Measurements from ENCODE around the gene PLCH2. TPM values are rescaled to one million over a fixed set of nuclear protein-coding genes. Genes with fewer than 3 reads are reported as not detected.
A peak's percentile ranks its signal among the peaks of the same experiment; 100 is the strongest.

PLCH2 gene
- total and polyA plus RNA-seq, 2 of the 13 experiments (the other 11 are each of a cell fraction or from before 2014, with no cell fraction given) = 0.15 to 0.67 TPM

GRCh38 chr1:2547210-2548067 is 71.3 kb downstream of the PLCH2 start (continued):
- TF ChIP-seq ZNF18 (CRISPR knock-in tag; IDR thresholded peaks at IDR 0.05; ENCODE audit: insufficient replicate concordance) (peak; percentile 25), ATF1 (CRISPR knock-in tag; IDR thresholded peaks at IDR 0.05) (no peak), ZNF451 (CRISPR knock-in tag; IDR thresholded peaks at IDR 0.05) (no peak), ZBTB37 (CRISPR knock-in tag; IDR thresholded peaks at IDR 0.05) (no peak), ZNF503 (CRISPR knock-in tag; IDR thresholded peaks at IDR 0.05) (0 out of 2 replicates have a peak, but pooled peaks have one; percentile 5), PHF5A (CRISPR knock-in tag; IDR thresholded peaks at IDR 0.05; ENCODE audit: low read depth, unreplicated experiment) (no peak), ZNF605 (CRISPR knock-in tag; IDR thresholded peaks at IDR 0.05) (no peak; the same call in 1 of the 2 replicates), ZNF331 (CRISPR knock-in tag; IDR thresholded peaks at IDR 0.05) (no peak), TOE1 (CRISPR knock-in tag; IDR thresholded peaks at IDR 0.05) (no peak), SNAPC2 (CRISPR knock-in tag; IDR thresholded peaks at IDR 0.05) (0 out of 2 replicates have a peak, but pooled peaks have one; percentile 25), FOXC1 (CRISPR knock-in tag; IDR thresholded peaks at IDR 0.05; ENCODE audit: borderline replicate concordance) (no peak), ZNF556 (CRISPR knock-in tag; IDR thresholded peaks at IDR 0.05; ENCODE audit: borderline replicate concordance) (no peak), ARID2 (CRISPR knock-in tag; IDR thresholded peaks at IDR 0.05; ENCODE audit: borderline replicate concordance) (no peak), ZNF350 (CRISPR knock-in tag; IDR thresholded peaks at IDR 0.05; ENCODE audit: borderline replicate concordance, low read depth) (no peak), ZFP36 (IDR thresholded peaks at IDR 0.05; ENCODE audit: borderline replicate concordance, low read depth, low read length, partially characterized antibody) (no peak), FUBP1 (CRISPR knock-in tag; IDR thresholded peaks at IDR 0.05; ENCODE audit: borderline replicate concordance) (no peak), MAFF (IDR thresholded peaks at IDR 0.05; ENCODE audit: low read depth, low read length) (no peak), NFATC3 (CRISPR knock-in tag; IDR thresholded peaks at IDR 0.05) (no peak), RBAK (CRISPR knock-in tag; IDR thresholded peaks at IDR 0.05) (no peak), ZNF570 (CRISPR knock-in tag; IDR thresholded peaks at IDR 0.05; ENCODE audit: borderline replicate concordance) (no peak)

Measured in HepG2 (cell line).